Coronary artery (tissue), 2 donors: ENCODE measurements around the gene CRB3.

Source experiments
- DNase-seq: peaks from one replicate; pipeline ENCODE4 v3.0.0-alpha.2; 2017; ENCODE audit warnings: low spot score
- H3K27ac ChIP-seq, 2 donors: fragments of 200-600 bp; sonication (generic); one replicate each; pipeline ENCODE4 v1.5.1; 2016 to 2019
- H3K4me3 ChIP-seq: fragments of 200-600 bp; sonication (generic); 2 replicates; pipeline ENCODE4 v1.5.1; 2016; ENCODE audit warnings: mild to moderate bottlenecking, moderate library complexity
- CTCF ChIP-seq: fragments of 200-600 bp; sonication (generic); IDR thresholded peaks from one replicate; pipeline ENCODE4 v1.5.1; 2019; ENCODE audit warnings: antibody characterized with exemption

Gene CRB3

GRCh38 chr19:6452223-6452614 is 11.9 kb upstream of the CRB3 start:
- DNase-seq = no peak
- no peak for TF ChIP-seq CTCF
- Histone ChIP-seq H3K27ac (no peak overlapping the region), H3K4me3 (no peak overlapping the region)

- DNase-seq = no peak
- H3K4me3 ChIP-seq = no peak overlapping the region
- no peak for TF ChIP-seq CTCF
- no peak overlapping the region for H3K27ac ChIP-seq
These were observed 11.2 kb upstream of the CRB3 start for GRCh38 chr19:6452899-6453298.

- no peak for DNase-seq
- no peak overlapping the region for H3K27ac ChIP-seq
- no peak overlapping the region for H3K4me3 ChIP-seq
- TF ChIP-seq CTCF = no peak
These were observed 10.0 kb upstream of the CRB3 start for GRCh38 chr19:6453951-6454565.

GRCh38 chr19:6455924-6456323 is 8.1 kb upstream of the CRB3 start:
- DNase-seq = no peak
- no peak for TF ChIP-seq CTCF
- Histone ChIP-seq H3K27ac (no peak overlapping the region), H3K4me3 (no peak overlapping the region)

- Histone ChIP-seq H3K27ac (no peak overlapping the region), H3K4me3 (no peak overlapping the region)
- no peak for DNase-seq
- no peak for TF ChIP-seq CTCF
These were observed 5.9 kb upstream of the CRB3 start for GRCh38 chr19:6457958-6458694.

GRCh38 chr19:6458695-6459261 is 5.3 kb upstream of the CRB3 start:
- no peak for DNase-seq
- no peak for TF ChIP-seq CTCF
- Histone ChIP-seq H3K27ac (peak overlapping the region; percentile 19 to 81), H3K4me3 (peak overlapping the region; percentile 97)
